Measurements from ENCODE around the gene LMO1.

LMO1 gene

GRCh38 chr11:8277691-8278090, 14.0 kb upstream of the LMO1 start:
- TF ChIP-seq MAX (IDR thresholded peaks at IDR 0.05) (no peak), CEBPB (IDR thresholded peaks at IDR 0.05) (no peak), NFIC (IDR thresholded peaks at IDR 0.05) (no peak), EGR1 (IDR thresholded peaks at IDR 0.05) (no peak), YY1 (IDR thresholded peaks at IDR 0.05; ENCODE audit: low read depth) (no peak), FOXM1 (IDR thresholded peaks at IDR 0.05; ENCODE audit: borderline replicate concordance, low read depth) (no peak), TAF1 (IDR thresholded peaks at IDR 0.05; ENCODE audit: low read depth) (no peak)
- TF ChIP-seq, protein P1, sequence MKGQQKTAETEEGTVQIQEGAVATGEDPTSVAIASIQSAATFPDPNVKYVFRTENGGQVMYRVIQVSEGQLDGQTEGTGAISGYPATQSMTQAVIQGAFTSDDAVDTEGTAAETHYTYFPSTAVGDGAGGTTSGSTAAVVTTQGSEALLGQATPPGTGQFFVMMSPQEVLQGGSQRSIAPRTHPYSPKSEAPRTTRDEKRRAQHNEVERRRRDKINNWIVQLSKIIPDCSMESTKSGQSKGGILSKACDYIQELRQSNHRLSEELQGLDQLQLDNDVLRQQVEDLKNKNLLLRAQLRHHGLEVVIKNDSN (IDR thresholded peaks at IDR 0.05): no peak

DNA sequence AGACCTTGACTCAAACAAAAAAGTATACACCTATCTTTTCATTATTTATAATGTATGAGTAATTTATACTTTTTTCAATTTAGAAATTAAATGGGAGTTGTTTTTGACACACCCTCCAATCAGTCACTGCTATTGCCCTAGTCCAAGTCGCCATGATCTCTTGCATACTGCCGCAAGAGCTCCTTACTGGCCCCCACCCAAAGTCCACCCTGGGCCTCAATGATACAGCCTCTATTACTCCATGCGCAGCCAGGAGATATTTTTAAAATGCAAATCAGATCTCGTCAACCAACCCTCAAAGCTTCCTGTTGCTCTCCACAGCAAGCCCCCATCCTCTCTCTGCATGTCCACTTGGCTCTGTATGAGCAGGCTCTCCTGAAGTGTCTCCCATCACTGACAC, 12.8 kb upstream of the LMO1 start:
- TF ChIP-seq, protein P1 (IDR thresholded peaks at IDR 0.05): no peak
- no peak for TF ChIP-seq FOXM1 (IDR thresholded peaks at IDR 0.05; ENCODE audit: borderline replicate concordance, low read depth)
- no peak for TF ChIP-seq CEBPB (IDR thresholded peaks at IDR 0.05)
- TF ChIP-seq EGR1 (IDR thresholded peaks at IDR 0.05): no peak
- TF ChIP-seq, protein P2, sequence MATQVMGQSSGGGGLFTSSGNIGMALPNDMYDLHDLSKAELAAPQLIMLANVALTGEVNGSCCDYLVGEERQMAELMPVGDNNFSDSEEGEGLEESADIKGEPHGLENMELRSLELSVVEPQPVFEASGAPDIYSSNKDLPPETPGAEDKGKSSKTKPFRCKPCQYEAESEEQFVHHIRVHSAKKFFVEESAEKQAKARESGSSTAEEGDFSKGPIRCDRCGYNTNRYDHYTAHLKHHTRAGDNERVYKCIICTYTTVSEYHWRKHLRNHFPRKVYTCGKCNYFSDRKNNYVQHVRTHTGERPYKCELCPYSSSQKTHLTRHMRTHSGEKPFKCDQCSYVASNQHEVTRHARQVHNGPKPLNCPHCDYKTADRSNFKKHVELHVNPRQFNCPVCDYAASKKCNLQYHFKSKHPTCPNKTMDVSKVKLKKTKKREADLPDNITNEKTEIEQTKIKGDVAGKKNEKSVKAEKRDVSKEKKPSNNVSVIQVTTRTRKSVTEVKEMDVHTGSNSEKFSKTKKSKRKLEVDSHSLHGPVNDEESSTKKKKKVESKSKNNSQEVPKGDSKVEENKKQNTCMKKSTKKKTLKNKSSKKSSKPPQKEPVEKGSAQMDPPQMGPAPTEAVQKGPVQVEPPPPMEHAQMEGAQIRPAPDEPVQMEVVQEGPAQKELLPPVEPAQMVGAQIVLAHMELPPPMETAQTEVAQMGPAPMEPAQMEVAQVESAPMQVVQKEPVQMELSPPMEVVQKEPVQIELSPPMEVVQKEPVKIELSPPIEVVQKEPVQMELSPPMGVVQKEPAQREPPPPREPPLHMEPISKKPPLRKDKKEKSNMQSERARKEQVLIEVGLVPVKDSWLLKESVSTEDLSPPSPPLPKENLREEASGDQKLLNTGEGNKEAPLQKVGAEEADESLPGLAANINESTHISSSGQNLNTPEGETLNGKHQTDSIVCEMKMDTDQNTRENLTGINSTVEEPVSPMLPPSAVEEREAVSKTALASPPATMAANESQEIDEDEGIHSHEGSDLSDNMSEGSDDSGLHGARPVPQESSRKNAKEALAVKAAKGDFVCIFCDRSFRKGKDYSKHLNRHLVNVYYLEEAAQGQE (IDR thresholded peaks at IDR 0.05; ENCODE audit: low read depth): no peak
- TF ChIP-seq EP300 (IDR thresholded peaks at IDR 0.05; ENCODE audit: borderline replicate concordance): no peak
- no peak for TF ChIP-seq TAF1 (IDR thresholded peaks at IDR 0.05; ENCODE audit: low read depth)
- TF ChIP-seq MAX (IDR thresholded peaks at IDR 0.05): no peak
- TF ChIP-seq TCF12 (IDR thresholded peaks at IDR 0.05; ENCODE audit: low read depth): no peak
- no peak for TF ChIP-seq ZBTB7A (IDR thresholded peaks at IDR 0.05; ENCODE audit: low read depth)

DNA sequence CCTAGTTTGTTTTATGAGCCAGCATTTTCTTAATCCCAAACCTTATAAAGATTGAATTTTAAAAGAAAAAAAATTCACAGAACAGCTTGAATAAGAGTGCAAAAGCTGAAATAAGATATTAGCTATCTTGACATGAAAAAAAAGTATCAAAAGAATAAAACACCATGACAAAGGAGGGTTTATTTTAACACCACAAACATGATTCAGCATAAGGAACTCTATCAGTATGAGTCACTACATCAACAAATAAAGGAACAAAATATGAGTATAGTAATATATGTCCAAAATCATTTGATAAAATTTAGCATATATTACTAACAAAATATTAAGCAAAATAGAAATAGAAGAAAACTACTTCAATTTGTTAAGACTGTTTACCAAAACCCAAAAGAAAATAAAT, 9.6 kb upstream of the LMO1 start:
- no peak for TF ChIP-seq EGR1 (IDR thresholded peaks at IDR 0.05)
- no peak for TF ChIP-seq MAX (IDR thresholded peaks at IDR 0.05)
- no peak for TF ChIP-seq CREB1 (IDR thresholded peaks at IDR 0.05; ENCODE audit: low read depth)
- no peak for TF ChIP-seq TEAD4 (IDR thresholded peaks at IDR 0.05)
- TF ChIP-seq ZBTB7A (IDR thresholded peaks at IDR 0.05; ENCODE audit: low read depth): no peak
- TF ChIP-seq RAD21 (IDR thresholded peaks at IDR 0.05; ENCODE audit: low read depth): no peak
- TF ChIP-seq, protein P2 (IDR thresholded peaks at IDR 0.05; ENCODE audit: low read depth): no peak
- TF ChIP-seq FOXM1 (IDR thresholded peaks at IDR 0.05; ENCODE audit: borderline replicate concordance, low read depth): no peak
- no peak for TF ChIP-seq NFIC (IDR thresholded peaks at IDR 0.05)
- TF ChIP-seq EP300 (IDR thresholded peaks at IDR 0.05; ENCODE audit: borderline replicate concordance): no peak

DNA sequence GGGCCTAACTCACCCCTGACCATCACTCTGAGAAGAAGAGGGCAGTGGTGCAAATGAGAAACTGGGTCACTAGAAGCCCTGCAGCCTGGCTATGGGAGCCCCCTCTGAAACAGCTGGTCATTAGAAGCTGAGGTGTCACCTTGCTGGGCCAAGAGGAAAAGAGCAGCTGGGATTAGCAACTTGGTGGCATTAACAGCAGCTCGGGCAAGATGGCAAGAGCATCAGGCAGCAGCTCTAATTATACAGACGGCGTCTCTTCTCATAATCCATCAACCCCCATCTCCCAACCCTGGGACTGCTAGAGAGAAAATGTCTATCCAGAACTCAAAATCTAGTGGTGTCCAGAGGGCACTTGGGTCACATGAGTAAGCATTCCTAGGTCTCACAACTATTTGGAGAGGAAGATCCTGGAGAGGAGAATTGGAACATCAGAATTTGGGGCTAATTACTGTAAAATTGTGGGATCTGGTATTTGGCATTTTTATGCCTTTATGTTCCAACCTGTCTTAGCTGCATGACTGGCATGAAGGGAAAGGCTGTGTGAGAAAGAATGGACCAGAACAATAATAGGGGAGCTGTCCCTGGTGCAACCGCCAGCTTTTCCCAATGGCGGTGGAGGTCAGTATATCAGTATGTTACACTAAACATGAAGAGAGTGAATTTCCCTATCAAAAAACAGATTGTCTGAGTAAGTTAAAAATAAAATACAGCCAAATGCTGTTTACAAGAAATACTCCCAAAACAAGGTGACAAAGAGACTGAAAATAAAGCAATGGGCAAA, 7.6 kb upstream of the LMO1 start:
- no peak for TF ChIP-seq RAD21 (IDR thresholded peaks at IDR 0.05; ENCODE audit: low read depth)
- TF ChIP-seq TAF1 (IDR thresholded peaks at IDR 0.05; ENCODE audit: low read depth): no peak
- TF ChIP-seq, protein P2 (IDR thresholded peaks at IDR 0.05; ENCODE audit: low read depth): peak; percentile 60
- TF ChIP-seq YY1 (IDR thresholded peaks at IDR 0.05; ENCODE audit: low read depth): no peak

Data from Ishikawa (cell line).